ENCODE measurements around the gene SYT12. TPM values are rescaled to one million over a fixed set of nuclear protein-coding genes. Genes with fewer than 3 reads are reported as not detected.

The SYT12 gene
- total RNA-seq, 1 experiment from 2014 or later = 1.9 TPM

DNA sequence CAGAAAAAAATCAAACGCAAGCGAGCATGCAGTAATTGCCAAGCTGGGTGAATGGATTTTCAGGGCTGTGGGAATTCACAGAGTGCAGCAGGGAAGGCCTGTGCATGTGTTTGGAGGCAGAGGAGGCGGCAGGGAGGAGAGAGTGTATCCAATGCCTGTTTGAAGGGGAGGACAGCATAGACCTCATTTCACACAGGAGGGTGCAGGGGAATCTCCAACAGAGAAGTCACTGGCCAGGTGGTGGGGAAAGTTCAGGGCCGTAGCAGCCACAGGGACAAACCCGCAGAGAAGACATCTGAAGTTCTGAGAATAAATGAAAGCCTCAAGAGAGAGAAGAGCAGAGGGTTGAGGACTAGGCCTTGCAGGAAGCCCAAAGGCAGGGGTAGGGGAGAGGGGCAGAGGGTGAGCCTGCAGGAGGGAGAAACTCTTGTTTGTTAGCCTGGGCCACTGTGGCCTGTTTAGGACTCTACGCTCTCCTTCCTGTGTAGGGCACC lies 76.9 kb downstream of the SYT12 start:
- Histone ChIP-seq H2AK5ac (ENCODE audit: insufficient read length, low read length) (no peak overlapping the region), H4K8ac (replicated peaks; ENCODE audit: insufficient read length, low read depth, low read length) (no peak overlapping the region), H3K27me3 (ENCODE audit: insufficient read depth, low read length) (no peaks in the 10 kb centered on the region), H3K23ac (ENCODE audit: insufficient read length, low read depth, low read length) (no peak overlapping the region), H3K9me3 (ENCODE audit: control insufficient read depth, low read depth, low read length) (no peaks in the 10 kb centered on the region), H3K23me2 (ENCODE audit: insufficient read length, low read depth, low read length, poor library complexity, severe bottlenecking) (no peaks in the 10 kb centered on the region), H2BK12ac (ENCODE audit: insufficient read length, low read depth, low read length) (no peak overlapping the region), H3K4me2 (ENCODE audit: insufficient read depth, insufficient read length, low read length) (no peak overlapping the region), H3K4ac (ENCODE audit: low read depth, low read length) (no peak overlapping the region), H2BK120ac (ENCODE audit: low read depth, low read length, poor library complexity, severe bottlenecking) (no peak overlapping the region), H3K18ac (ENCODE audit: insufficient read length, low read depth, low read length) (no peak overlapping the region), H4K5ac (ENCODE audit: insufficient read length, low read depth, low read length) (no peak overlapping the region), H3K79me2 (ENCODE audit: insufficient read depth, low read length) (no peaks in the 10 kb centered on the region), H4K91ac (ENCODE audit: insufficient read length, low read depth, low read length) (no peak overlapping the region), H3K14ac (ENCODE audit: insufficient read depth, low read length) (no peak overlapping the region), H3T11ph (ENCODE audit: low read length) (no peak overlapping the region), H4K20me1 (ENCODE audit: control insufficient read depth, insufficient read depth, insufficient read length) (no peaks in the 10 kb centered on the region), H3K9ac (ENCODE audit: extremely low read depth, insufficient read length, low read length) (no peak overlapping the region), H3K4me1 (ENCODE audit: insufficient read depth, low read length) (no peaks in the 10 kb centered on the region; the same call in 1 of the 2 replicates), H2BK15ac (ENCODE audit: low read depth, low read length) (no peak overlapping the region), H2AFZ (ENCODE audit: low read length) (no peak overlapping the region), H3K27ac (ENCODE audit: insufficient read length, low read depth, low read length) (no peak overlapping the region), H2BK20ac (ENCODE audit: low read depth, low read length, poor library complexity, severe bottlenecking) (no peak overlapping the region), H2BK5ac (ENCODE audit: insufficient read length, low read length) (peak overlapping the region; percentile 46), H3K56ac (ENCODE audit: insufficient read length, low read depth, low read length) (no peak overlapping the region), H3K79me1 (ENCODE audit: insufficient read depth, low read depth, low read length, poor library complexity, severe bottlenecking) (no peaks in the 10 kb centered on the region)
- no peak overlapping the region for H3K4me3 Mint-ChIP-seq
- H3K27me3 Mint-ChIP-seq (ENCODE audit: low read depth) = no peaks in the 10 kb centered on the region
- H3K4me1 Mint-ChIP-seq = peaks cover 16 to 24% of the 10 kb centered on the region in 2 experiments
- peak overlapping the region in 2 of 3 experiments; percentile 25 to 65; a peak in 4 of 7 replicates for H3K27ac Mint-ChIP-seq
- TF ChIP-seq, protein P1, sequence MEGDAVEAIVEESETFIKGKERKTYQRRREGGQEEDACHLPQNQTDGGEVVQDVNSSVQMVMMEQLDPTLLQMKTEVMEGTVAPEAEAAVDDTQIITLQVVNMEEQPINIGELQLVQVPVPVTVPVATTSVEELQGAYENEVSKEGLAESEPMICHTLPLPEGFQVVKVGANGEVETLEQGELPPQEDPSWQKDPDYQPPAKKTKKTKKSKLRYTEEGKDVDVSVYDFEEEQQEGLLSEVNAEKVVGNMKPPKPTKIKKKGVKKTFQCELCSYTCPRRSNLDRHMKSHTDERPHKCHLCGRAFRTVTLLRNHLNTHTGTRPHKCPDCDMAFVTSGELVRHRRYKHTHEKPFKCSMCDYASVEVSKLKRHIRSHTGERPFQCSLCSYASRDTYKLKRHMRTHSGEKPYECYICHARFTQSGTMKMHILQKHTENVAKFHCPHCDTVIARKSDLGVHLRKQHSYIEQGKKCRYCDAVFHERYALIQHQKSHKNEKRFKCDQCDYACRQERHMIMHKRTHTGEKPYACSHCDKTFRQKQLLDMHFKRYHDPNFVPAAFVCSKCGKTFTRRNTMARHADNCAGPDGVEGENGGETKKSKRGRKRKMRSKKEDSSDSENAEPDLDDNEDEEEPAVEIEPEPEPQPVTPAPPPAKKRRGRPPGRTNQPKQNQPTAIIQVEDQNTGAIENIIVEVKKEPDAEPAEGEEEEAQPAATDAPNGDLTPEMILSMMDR (conservative IDR thresholded peaks at IDR 0.05) = no peak
- DNase-seq = no peak
- H3K36me3 Mint-ChIP-seq (ENCODE audit: insufficient read depth in 1 of 3, low read depth in 3 of 3) = no peaks in the 10 kb centered on the region; a peak in 1 of 7 replicates
- no peaks in the 10 kb centered on the region; a peak in 1 of 5 replicates for H3K9me3 Mint-ChIP-seq
- WGBS (ENCODE audit: extremely low coverage, insufficient read length, low lambda C conversion rate) = no CpG with 5 or more reads among the region's 6 CpGs

Small RNAs within 50 kb of the gene (microRNA-seq; reads per million reads assigned to microRNA genes)
- not detected for gene MIR6860 (ENCODE audit: borderline microRNAs expressed)

Other genes starting within 250 kb of the SYT12 start
- 49.0 and 52.5 TPM in 2 replicates for gene RCE1, start 179.7 kb upstream of the SYT12 start, total RNA-seq (2021)
- gene LRFN4, start 166.1 kb upstream of the SYT12 start, total RNA-seq (2021) = 65.1 and 66.7 TPM in 2 replicates
- gene PC, start 64.8 kb upstream of the SYT12 start, total RNA-seq (2021) = 31.7 and 32.6 TPM in 2 replicates
- gene C11orf86, start 47.8 kb upstream of the SYT12 start, total RNA-seq (2021) = 0.24 TPM in 1 of 2 replicates, not detected in the other
- 14.8 and 15.7 TPM in 2 replicates for gene RHOD, start 33.7 kb downstream of the SYT12 start, total RNA-seq (2021)
- 82.1 and 85.9 TPM in 2 replicates for gene KDM2A, start 96.1 kb downstream of the SYT12 start, total RNA-seq (2021)
- gene GRK2, start 243.3 kb downstream of the SYT12 start, total RNA-seq (2021) = 55.5 and 56.3 TPM in 2 replicates